Keratinocyte (primary cell): ENCODE results near the gene GUCY1A1. TPM values are rescaled to one million over a fixed set of nuclear protein-coding genes. Genes with fewer than 3 reads are reported as not detected.

Source experiments
- DNase-seq: peaks from one replicate; pipeline ENCODE4 v3.0.0-alpha.2; 2011; ENCODE audit warnings: low read depth, missing footprints, low spot score
- FAIRE-seq: peaks from 2 replicates; lab custom pipeline; 2011; peaks lifted over from hg19 to GRCh38; lab: Jason Lieb, UNC
- H2AFZ ChIP-seq: 2 replicates; pipeline ENCODE4 v1.6.0; 2012; ENCODE audit warnings: low read length, control low read depth, inconsistent platforms; ENCODE audit not compliant: control insufficient read depth
- H3K27ac ChIP-seq: 2 replicates; pipeline ENCODE4 v1.5.1; 2011; ENCODE audit warnings: low read length; ENCODE audit not compliant: control insufficient read depth, insufficient read depth
- H3K27me3 ChIP-seq: 3 replicates; pipeline ENCODE4 v1.6.0; 2011; ENCODE audit warnings: low read length; ENCODE audit not compliant: control insufficient read depth, insufficient read depth; ENCODE audit errors: extremely low read depth
- H3K36me3 ChIP-seq, 2 experiments: 2 replicates in 1 of 2; 3 replicates in 1 of 2; pipeline ENCODE4 v1.5.1; 2011; ENCODE audit warnings: low read length in 2 of 2, mild to moderate bottlenecking in 1 of 2; ENCODE audit not compliant: control insufficient read depth in 2 of 2, insufficient read depth in 2 of 2; ENCODE audit errors: extremely low read depth in 1 of 2
- H3K4me1 ChIP-seq: 3 replicates; pipeline ENCODE4 v1.5.1; 2011; ENCODE audit warnings: low read length; ENCODE audit not compliant: control insufficient read depth, insufficient read depth; ENCODE audit errors: extremely low read depth
- H3K4me2 ChIP-seq: 3 replicates; pipeline ENCODE4 v1.6.0; 2011; ENCODE audit warnings: low read depth, low read length; ENCODE audit not compliant: control insufficient read depth, insufficient read depth; ENCODE audit errors: extremely low read depth
- H3K4me3 ChIP-seq, 3 experiments: fragments of 200-600 bp in 1 of 3; sonication (generic) in 1 of 3; 2 replicates in 2 of 3; 3 replicates in 1 of 3; pipeline ENCODE4 v1.5.1; 2011 to 2016; ENCODE audit warnings: low read length in 3 of 3, mild to moderate bottlenecking in 3 of 3, control low read depth in 2 of 3, inconsistent platforms in 1 of 3, low read depth in 1 of 3, mixed read lengths in 1 of 3, mixed run types in 1 of 3, moderate library complexity in 1 of 3; ENCODE audit not compliant: control insufficient read depth in 2 of 3, insufficient read depth in 2 of 3; ENCODE audit errors: extremely low read depth in 1 of 3
- H3K79me2 ChIP-seq: 2 replicates; pipeline ENCODE4 v1.6.0; 2012; ENCODE audit warnings: low read length; ENCODE audit not compliant: control insufficient read depth, insufficient read depth
- H3K9ac ChIP-seq: 3 replicates; pipeline ENCODE4 v1.6.0; 2011; ENCODE audit warnings: low read length; ENCODE audit not compliant: control insufficient read depth, insufficient read depth; ENCODE audit errors: extremely low read depth
- H3K9me1 ChIP-seq: 3 replicates; pipeline ENCODE4 v1.6.0; 2011; ENCODE audit warnings: low read length; ENCODE audit not compliant: control insufficient read depth, insufficient read depth; ENCODE audit errors: extremely low read depth
- H3K9me3 ChIP-seq: 2 replicates; pipeline ENCODE4 v1.5.1; 2012; ENCODE audit warnings: low read depth, low read length; ENCODE audit not compliant: control insufficient read depth
- H4K20me1 ChIP-seq: 3 replicates; pipeline ENCODE4 v1.6.0; 2011; ENCODE audit warnings: low read length; ENCODE audit not compliant: control insufficient read depth, insufficient read depth; ENCODE audit errors: extremely low read depth
- EZH2 ChIP-seq: IDR thresholded peaks from one replicate; pipeline ENCODE4 v1.6.1; 2012; ENCODE audit warnings: inconsistent platforms, mild to moderate bottlenecking, low read length, moderate library complexity
- dilution Hi-C: fragments of 300-500 bp; cut with MboI; formaldehyde crosslinking; loops from one replicate; pipeline ENCODE4 v1.7.0; 2020; ENCODE audit warnings: low sequenced_read_pairs; ENCODE audit not compliant: extremely low pct_ligation_motif_present
- polyA plus RNA-seq, 5 experiments: library from polyadenylated mRNA; depleted of rRNA in 3 of 5; stranded (reverse) in 3 of 5; stranded (forward) in 1 of 5; unstranded in 1 of 5; fragments of >200 nt; gene quantifications; 1 replicate in 1 of 5; 2 replicates in 3 of 5; 3 replicates in 1 of 5; pipeline versions ENCODE4 v1.2.1 to v1.2.3, GENCODE V29; 2011 to 2012; ENCODE audit warnings: missing spikeins in 2 of 5, low read depth in 1 of 5, low replicate concordance in 1 of 5
- TF ChIP-seq, protein P1 (sequence below), 3 experiments: IDR thresholded peaks in 1 of 3; conservative IDR thresholded peaks in 1 of 3; optimal IDR thresholded peaks in 1 of 3; 2 replicates in 2 of 3; 3 replicates in 1 of 3; pipeline versions ENCODE3 to v1.5.1; 2011; ENCODE audit warnings: low read length in 3 of 3, mild to moderate bottlenecking in 3 of 3, moderate library complexity in 2 of 3, control low read depth in 1 of 3, inconsistent platforms in 1 of 3; ENCODE audit not compliant: insufficient read depth in 2 of 3; ENCODE audit errors: extremely low read depth in 1 of 3

The GUCY1A1 gene
- polyA plus RNA-seq, 1 donor (not counting 4 experiments of a cell fraction or from before 2014, with no cell fraction given) = 0.05 TPM

DNA sequence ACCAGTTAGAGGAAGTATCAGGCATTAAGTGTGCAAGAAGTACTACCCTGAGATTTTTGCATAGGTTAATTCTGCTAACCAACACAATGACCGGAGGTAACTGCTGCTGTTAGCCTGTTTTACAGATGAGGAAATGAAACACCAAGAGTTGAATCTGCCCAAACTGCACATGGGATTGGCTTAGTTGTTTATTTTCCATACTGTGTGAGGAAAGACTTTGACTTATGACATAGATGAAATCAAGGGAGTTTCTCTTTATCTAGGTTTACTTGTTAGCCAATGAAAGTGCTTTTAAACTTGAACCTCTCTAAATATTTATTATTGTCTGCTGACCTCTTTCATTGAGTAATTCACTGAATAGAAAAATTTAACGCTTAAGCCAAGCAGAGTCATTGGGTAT, 102.4 kb downstream of the GUCY1A1 start:
- H3K27me3 ChIP-seq = no peaks in the 10 kb centered on the region
- H3K4me2 ChIP-seq = no peak overlapping the region
- H3K4me1 ChIP-seq = no peaks in the 10 kb centered on the region
- H3K4me3 ChIP-seq = no peak overlapping the region
- no peaks in the 10 kb centered on the region for H3K79me2 ChIP-seq
- no peak overlapping the region for H3K27ac ChIP-seq
- no peaks in the 10 kb centered on the region for H3K36me3 ChIP-seq
- H3K9me3 ChIP-seq = no peaks in the 10 kb centered on the region
- DNase-seq = no peak
- TF ChIP-seq, protein P1, sequence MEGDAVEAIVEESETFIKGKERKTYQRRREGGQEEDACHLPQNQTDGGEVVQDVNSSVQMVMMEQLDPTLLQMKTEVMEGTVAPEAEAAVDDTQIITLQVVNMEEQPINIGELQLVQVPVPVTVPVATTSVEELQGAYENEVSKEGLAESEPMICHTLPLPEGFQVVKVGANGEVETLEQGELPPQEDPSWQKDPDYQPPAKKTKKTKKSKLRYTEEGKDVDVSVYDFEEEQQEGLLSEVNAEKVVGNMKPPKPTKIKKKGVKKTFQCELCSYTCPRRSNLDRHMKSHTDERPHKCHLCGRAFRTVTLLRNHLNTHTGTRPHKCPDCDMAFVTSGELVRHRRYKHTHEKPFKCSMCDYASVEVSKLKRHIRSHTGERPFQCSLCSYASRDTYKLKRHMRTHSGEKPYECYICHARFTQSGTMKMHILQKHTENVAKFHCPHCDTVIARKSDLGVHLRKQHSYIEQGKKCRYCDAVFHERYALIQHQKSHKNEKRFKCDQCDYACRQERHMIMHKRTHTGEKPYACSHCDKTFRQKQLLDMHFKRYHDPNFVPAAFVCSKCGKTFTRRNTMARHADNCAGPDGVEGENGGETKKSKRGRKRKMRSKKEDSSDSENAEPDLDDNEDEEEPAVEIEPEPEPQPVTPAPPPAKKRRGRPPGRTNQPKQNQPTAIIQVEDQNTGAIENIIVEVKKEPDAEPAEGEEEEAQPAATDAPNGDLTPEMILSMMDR (optimal IDR thresholded peaks at IDR 0.05 in 1 of 3, IDR thresholded peaks at IDR 0.05 in 1 of 3, conservative IDR thresholded peaks at IDR 0.05 in 1 of 3; ENCODE audit: extremely low read depth in 1 of 3, insufficient read depth in 2 of 3, low read length in 3 of 3) = no peak
- no peak for TF ChIP-seq EZH2
- dilution Hi-C loops = no loop called here
- FAIRE-seq = no peak
- no peak overlapping the region for H2AFZ ChIP-seq
- H3K9me1 ChIP-seq = no peaks in the 10 kb centered on the region
- H3K9ac ChIP-seq = no peak overlapping the region
- H4K20me1 ChIP-seq = no peaks in the 10 kb centered on the region

GRCh38 chr4:155772459-155773195, 106.0 kb downstream of the GUCY1A1 start:
- no peaks in the 10 kb centered on the region for H3K9me3 ChIP-seq
- DNase-seq = no peak
- no peaks in the 10 kb centered on the region for H3K4me1 ChIP-seq
- no peak overlapping the region for H2AFZ ChIP-seq
- no peak for TF ChIP-seq EZH2
- TF ChIP-seq, protein P1 (optimal IDR thresholded peaks at IDR 0.05 in 1 of 3, IDR thresholded peaks at IDR 0.05 in 1 of 3, conservative IDR thresholded peaks at IDR 0.05 in 1 of 3; ENCODE audit: extremely low read depth in 1 of 3, insufficient read depth in 2 of 3, low read length in 3 of 3) = no peak
- FAIRE-seq = no peak
- H3K4me3 ChIP-seq = no peak overlapping the region
- H3K79me2 ChIP-seq = no peaks in the 10 kb centered on the region
- no peaks in the 10 kb centered on the region for H3K9me1 ChIP-seq
- H3K36me3 ChIP-seq = no peaks in the 10 kb centered on the region
- dilution Hi-C loops = no loop called here
- H3K27ac ChIP-seq = no peak overlapping the region
- H3K27me3 ChIP-seq = no peaks in the 10 kb centered on the region
- H3K9ac ChIP-seq = no peak overlapping the region
- H3K4me2 ChIP-seq = no peak overlapping the region
- no peaks in the 10 kb centered on the region for H4K20me1 ChIP-seq
